Trophoblast cell (in vitro differentiated cells and primary cell): Measurements from ENCODE around the gene CRB3.

Experiments used
- DNase-seq, 2 donors: peaks; one replicate each; pipeline ENCODE4 v3.0.0-alpha.2; 2016
- H2AFZ ChIP-seq: 2 replicates; pipeline ENCODE4 v1.6.1; 2013; ENCODE audit warnings: low read length, moderate library complexity, mild to moderate bottlenecking; ENCODE audit not compliant: insufficient read depth, poor library complexity
- H2AK5ac ChIP-seq: 2 replicates; pipeline ENCODE4 v1.6.1; 2013; ENCODE audit warnings: mild to moderate bottlenecking, low read length
- H2BK120ac ChIP-seq: 2 replicates; pipeline ENCODE4 v1.6.1; 2013; ENCODE audit warnings: low read length, mild to moderate bottlenecking, moderate library complexity; ENCODE audit not compliant: insufficient read depth, poor library complexity
- H2BK12ac ChIP-seq: 2 replicates; pipeline ENCODE4 v1.6.1; 2013; ENCODE audit warnings: mild to moderate bottlenecking, low read length, moderate library complexity
- H2BK5ac ChIP-seq: 2 replicates; pipeline ENCODE4 v1.6.1; 2013; ENCODE audit warnings: low read length, low read depth, moderate library complexity, mild to moderate bottlenecking; ENCODE audit not compliant: poor library complexity
- H3K14ac ChIP-seq: 2 replicates; pipeline ENCODE4 v1.6.1; 2013; ENCODE audit warnings: mild to moderate bottlenecking, low read length
- H3K18ac ChIP-seq: 2 replicates; pipeline ENCODE4 v1.6.1; 2013; ENCODE audit warnings: mild to moderate bottlenecking, low read length
- H3K23ac ChIP-seq: 2 replicates; pipeline ENCODE4 v1.6.1; 2013; ENCODE audit warnings: low read length
- H3K27ac ChIP-seq: 2 replicates; pipeline ENCODE4 v1.5.1; 2013; ENCODE audit warnings: low read depth, mild to moderate bottlenecking, inconsistent platforms, low read length, moderate library complexity
- H3K27me3 ChIP-seq: 2 replicates; pipeline ENCODE4 v1.6.1; 2013; ENCODE audit warnings: inconsistent platforms, mild to moderate bottlenecking, low read length, moderate library complexity; ENCODE audit not compliant: insufficient read depth
- H3K36me3 ChIP-seq, 2 experiments: 1 replicate in 1 of 2; 2 replicates in 1 of 2; pipeline ENCODE4 v1.6.1; 2013; ENCODE audit warnings: low read length in 2 of 2, mild to moderate bottlenecking in 2 of 2, moderate library complexity in 1 of 2; ENCODE audit not compliant: insufficient read depth in 2 of 2, control insufficient read depth in 1 of 2
- H3K4ac ChIP-seq: 2 replicates; pipeline ENCODE4 v1.6.1; 2013; ENCODE audit warnings: low read depth, mild to moderate bottlenecking, low read length, moderate library complexity
- H3K4me1 ChIP-seq, 2 experiments: 1 replicate in 1 of 2; 2 replicates in 1 of 2; pipeline ENCODE4 v1.6.1; 2013; ENCODE audit warnings: low read length in 2 of 2, mild to moderate bottlenecking in 2 of 2, moderate library complexity in 1 of 2; ENCODE audit not compliant: insufficient read depth in 2 of 2, control insufficient read depth in 1 of 2
- H3K4me2 ChIP-seq: 2 replicates; pipeline ENCODE4 v1.6.1; 2013; ENCODE audit warnings: inconsistent platforms, mild to moderate bottlenecking, low read length, moderate library complexity
- H3K4me3 ChIP-seq: 2 replicates; pipeline ENCODE4 v1.5.1; 2013; ENCODE audit warnings: mild to moderate bottlenecking, low read depth, low read length, inconsistent platforms
- H3K79me1 ChIP-seq: one replicate; pipeline ENCODE4 v1.6.1; 2013; ENCODE audit warnings: low read length
- H3K79me2 ChIP-seq: 2 replicates; pipeline ENCODE4 v1.6.1; 2013; ENCODE audit warnings: low read length, mild to moderate bottlenecking; ENCODE audit not compliant: control insufficient read depth, insufficient read depth, poor library complexity
- H3K9ac ChIP-seq: 2 replicates; pipeline ENCODE4 v1.6.1; 2013; ENCODE audit warnings: mild to moderate bottlenecking, low read length
- H3K9me3 ChIP-seq: 2 replicates; pipeline ENCODE4 v1.6.1; 2013; ENCODE audit warnings: low read depth, mild to moderate bottlenecking, control low read depth, inconsistent platforms, low read length; ENCODE audit not compliant: insufficient read depth
- H4K12ac ChIP-seq: 2 replicates; pipeline ENCODE4 v1.6.1; 2013; ENCODE audit warnings: low read depth, mild to moderate bottlenecking, low read length, moderate library complexity
- H4K8ac ChIP-seq: 2 replicates; pipeline ENCODE4 v1.6.1; 2013; ENCODE audit warnings: low read depth, mild to moderate bottlenecking, low read length, moderate library complexity
- H4K91ac ChIP-seq: one replicate; pipeline ENCODE4 v1.6.1; 2013; ENCODE audit warnings: low read depth, mild to moderate bottlenecking, low read length, moderate library complexity
- WGBS: extraction: QIAGEN DNeasy Blood & Tissue Kit; methylation state at CpG from one replicate; pipeline ENCODE4 v1.1.7; 2013; ENCODE audit warnings: missing lambda C conversion rate; ENCODE audit not compliant: insufficient read length, insufficient coverage; ENCODE audit errors: extremely low coverage; 5-methylcytosine and 5-hydroxymethylcytosine counted together

The CRB3 gene

DNA sequence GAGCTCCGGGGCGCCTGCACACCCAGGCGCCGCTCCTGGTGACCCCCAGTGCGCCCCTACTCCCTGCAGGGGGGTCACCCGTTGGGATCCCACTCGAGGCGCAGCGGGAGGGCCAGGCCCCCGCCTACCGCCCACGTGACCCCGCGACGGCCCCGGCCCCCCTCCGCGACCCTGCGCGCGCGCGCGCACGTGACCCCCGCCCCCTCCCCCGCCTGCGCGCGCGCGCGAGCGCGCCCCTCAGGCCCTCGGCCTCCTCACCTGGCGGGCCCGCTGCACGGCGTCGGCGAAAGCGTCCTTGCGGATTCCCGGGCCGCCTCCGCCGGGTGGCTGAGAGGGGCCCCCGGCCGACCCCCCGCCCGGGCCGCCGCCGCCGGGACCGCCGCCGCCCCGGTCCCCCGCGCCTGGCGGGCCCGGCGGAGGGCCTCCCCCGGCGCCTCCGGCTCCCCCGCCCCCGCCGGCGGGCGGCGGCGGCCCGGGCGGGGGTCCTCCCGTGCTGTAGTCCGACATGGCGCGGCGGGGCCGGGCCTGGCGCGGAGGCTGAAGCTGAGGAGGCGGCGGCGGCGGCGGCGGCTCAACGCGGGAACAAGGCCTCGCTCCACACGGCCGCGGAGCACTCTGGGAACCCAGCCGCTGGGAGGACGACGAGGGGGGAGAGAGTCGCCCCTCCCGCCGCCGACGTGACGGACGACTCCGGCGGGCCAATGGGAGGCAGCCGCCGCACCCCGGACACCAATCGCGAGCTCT lies 39.7 kb upstream of the CRB3 start, which contains the start of gene KHSRP:
KHSRP (minus strand) TSS at position 617 of the 744 bp plus-strand sequence; CDS start at position 507, 110 bp downstream.
- DNase-seq = no peak
- Histone ChIP-seq H3K4ac (peak within 1 kb of the TSS; percentile 97), H3K27me3 (no peaks in the 10 kb centered on the region), H3K4me2 (peak within 1 kb of the TSS; percentile 97), H4K91ac (peak within 1 kb of the TSS; percentile 83), H3K36me3 (peaks cover 31 to 34% of the 10 kb centered on the region in 2 experiments), H3K9me3 (peaks cover 10% of the 10 kb centered on the region), H3K4me3 (peak within 1 kb of the TSS; percentile 88), H2AFZ (peak within 1 kb of the TSS; percentile 38), H2BK12ac (peak within 1 kb of the TSS; percentile 1), H2BK120ac (peak within 1 kb of the TSS; percentile 53), H3K18ac (peak within 1 kb of the TSS; percentile 40), H3K4me1 (peaks cover 6 to 10% of the 10 kb centered on the region in 2 experiments), H2AK5ac (peak within 1 kb of the TSS; percentile 80), H4K8ac (peak within 1 kb of the TSS; percentile 94), H3K23ac (no peak within 1 kb of the TSS), H3K79me1 (peaks cover 8% of the 10 kb centered on the region), H3K79me2 (peaks cover 35% of the 10 kb centered on the region), H3K27ac (peak within 1 kb of the TSS; percentile 66), H2BK5ac (peak within 1 kb of the TSS; percentile 80), H4K12ac (peak within 1 kb of the TSS; percentile 88), H3K9ac (peak within 1 kb of the TSS; percentile 82), H3K14ac (peak within 1 kb of the TSS; percentile 76)
- no CpG with 5 or more reads among the region's 114 CpGs for WGBS

DNA sequence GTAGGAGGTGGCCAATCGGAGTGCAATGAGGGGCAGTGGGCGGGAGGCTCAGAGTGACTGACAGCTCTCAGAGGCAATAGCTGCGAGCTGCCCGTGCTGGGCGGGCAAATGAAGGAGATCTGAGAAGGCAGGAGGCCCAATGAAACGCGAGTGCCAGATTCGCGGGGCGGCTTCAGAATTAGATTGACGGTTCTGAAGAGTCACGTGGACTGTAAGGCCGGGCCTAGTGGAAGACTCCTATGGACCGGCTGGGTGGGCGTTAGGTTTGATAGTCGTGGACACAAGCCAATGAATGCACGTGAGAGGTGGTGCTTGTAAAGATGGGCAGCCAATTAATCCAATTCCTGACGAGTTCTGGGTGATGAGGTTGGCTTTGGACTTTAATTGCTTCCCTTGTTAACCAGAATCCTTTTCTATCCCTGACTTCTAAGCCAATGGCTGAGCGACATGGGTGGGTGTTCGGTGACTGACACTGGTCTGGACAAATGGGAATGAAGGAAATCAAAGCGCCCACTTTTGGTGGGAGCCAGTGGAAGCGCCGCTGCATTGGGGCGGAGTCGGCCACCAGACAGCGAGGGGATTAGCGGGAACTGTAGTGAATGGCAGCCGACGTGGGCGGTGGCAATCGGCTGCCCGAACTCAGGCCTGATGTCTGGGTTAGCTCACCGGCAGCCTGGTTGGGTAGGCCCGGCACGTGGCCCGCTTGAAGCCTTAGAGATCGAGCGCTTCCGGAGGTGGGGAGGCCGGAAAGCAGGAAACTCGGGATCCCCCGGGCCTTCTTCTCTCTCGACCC lies 38.9 kb upstream of the CRB3 start:
- peak overlapping the region; percentile 94 for H4K8ac ChIP-seq
- peak overlapping the region; percentile 49 for H4K91ac ChIP-seq
- H3K23ac ChIP-seq = no peak overlapping the region
- DNase-seq = peak; percentile 100
- H3K9ac ChIP-seq = no peak overlapping the region
- peaks cover 6 to 10% of the 10 kb centered on the region in 2 experiments for H3K4me1 ChIP-seq
- peaks cover 24 to 27% of the 10 kb centered on the region in 2 experiments for H3K36me3 ChIP-seq
- peak overlapping the region; percentile 40 for H3K14ac ChIP-seq
- peak overlapping the region; percentile 17 for H2BK120ac ChIP-seq
- H2AFZ ChIP-seq = peak overlapping the region; percentile 38
- H3K79me2 ChIP-seq = peaks cover 35% of the 10 kb centered on the region
- no peak overlapping the region for H3K4ac ChIP-seq
- no peak overlapping the region for H2BK12ac ChIP-seq
- WGBS = no CpG with 5 or more reads among the region's 43 CpGs
- H3K9me3 ChIP-seq = peaks cover 10% of the 10 kb centered on the region
- no peak overlapping the region for H3K4me3 ChIP-seq
- H3K4me2 ChIP-seq = peak overlapping the region; percentile 43
- H3K27ac ChIP-seq = no peak overlapping the region
- no peaks in the 10 kb centered on the region for H3K27me3 ChIP-seq
- peak overlapping the region; percentile 88 for H4K12ac ChIP-seq
- no peak overlapping the region for H2BK5ac ChIP-seq
- peaks cover 8% of the 10 kb centered on the region for H3K79me1 ChIP-seq
- H3K18ac ChIP-seq = peak overlapping the region; percentile 23
- no peak overlapping the region for H2AK5ac ChIP-seq

- H3K4me2 ChIP-seq = peak overlapping the region; percentile 43
- peak overlapping the region; percentile 23 for H3K18ac ChIP-seq
- WGBS = no CpG with 5 or more reads among the region's 21 CpGs
- peak overlapping the region; percentile 40 for H3K14ac ChIP-seq
- no peak overlapping the region for H2BK5ac ChIP-seq
- no peak overlapping the region for H3K27ac ChIP-seq
- peak overlapping the region; percentile 20 for H3K4me3 ChIP-seq
- H3K27me3 ChIP-seq = no peaks in the 10 kb centered on the region
- peak overlapping the region; percentile 1 for H2BK12ac ChIP-seq
- peak overlapping the region; percentile 17 for H2BK120ac ChIP-seq
- H2AK5ac ChIP-seq = peak overlapping the region; percentile 55
- H3K36me3 ChIP-seq = peaks cover 15 to 19% of the 10 kb centered on the region in 2 experiments
- peaks cover 10% of the 10 kb centered on the region for H3K9me3 ChIP-seq
- DNase-seq = no peak
- no peak overlapping the region for H3K23ac ChIP-seq
- H4K8ac ChIP-seq = peak overlapping the region; percentile 94
- no peak overlapping the region for H3K9ac ChIP-seq
- H3K79me2 ChIP-seq = peaks cover 30% of the 10 kb centered on the region
- peaks cover 8% of the 10 kb centered on the region for H3K79me1 ChIP-seq
- peak overlapping the region; percentile 38 for H2AFZ ChIP-seq
- H4K91ac ChIP-seq = peak overlapping the region; percentile 49
- peaks cover 6 to 10% of the 10 kb centered on the region in 2 experiments for H3K4me1 ChIP-seq
- no peak overlapping the region for H3K4ac ChIP-seq
- H4K12ac ChIP-seq = peak overlapping the region; percentile 88
These were observed 38.1 kb upstream of the CRB3 start for GRCh38 chr19:6425732-6426620.

- Histone ChIP-seq H3K23ac (no peak overlapping the region), H3K14ac (no peak overlapping the region), H3K4me2 (no peak overlapping the region), H3K4me3 (no peak overlapping the region), H3K27ac (no peak overlapping the region), H3K27me3 (no peaks in the 10 kb centered on the region), H3K79me1 (peaks cover 8% of the 10 kb centered on the region), H3K4me1 (peaks cover 6 to 10% of the 10 kb centered on the region in 2 experiments), H3K18ac (no peak overlapping the region), H2AFZ (no peak overlapping the region), H4K8ac (no peak overlapping the region), H3K9ac (no peak overlapping the region), H3K79me2 (peaks cover 19% of the 10 kb centered on the region), H2BK5ac (no peak overlapping the region), H2BK12ac (no peak overlapping the region), H4K12ac (no peak overlapping the region), H3K36me3 (peaks cover 4 to 7% of the 10 kb centered on the region in 2 experiments), H3K9me3 (peaks cover 6% of the 10 kb centered on the region), H4K91ac (no peak overlapping the region), H3K4ac (no peak overlapping the region), H2BK120ac (no peak overlapping the region), H2AK5ac (no peak overlapping the region)
- WGBS = no CpG with 5 or more reads among the region's 18 CpGs
- no peak for DNase-seq
These were observed 36.9 kb upstream of the CRB3 start for GRCh38 chr19:6427131-6427530.
